ENCODE results near the gene PLSCR3.
"Not testable (repeated sequence)": the region's sequence is repeated elsewhere in the genome, so short reads cannot be mapped to it uniquely, and the experiment has no call there.

Gene PLSCR3

GRCh38 chr17:7379134-7379533, 15.2 kb downstream of the PLSCR3 start:
- no peak for DNase-seq

DNA sequence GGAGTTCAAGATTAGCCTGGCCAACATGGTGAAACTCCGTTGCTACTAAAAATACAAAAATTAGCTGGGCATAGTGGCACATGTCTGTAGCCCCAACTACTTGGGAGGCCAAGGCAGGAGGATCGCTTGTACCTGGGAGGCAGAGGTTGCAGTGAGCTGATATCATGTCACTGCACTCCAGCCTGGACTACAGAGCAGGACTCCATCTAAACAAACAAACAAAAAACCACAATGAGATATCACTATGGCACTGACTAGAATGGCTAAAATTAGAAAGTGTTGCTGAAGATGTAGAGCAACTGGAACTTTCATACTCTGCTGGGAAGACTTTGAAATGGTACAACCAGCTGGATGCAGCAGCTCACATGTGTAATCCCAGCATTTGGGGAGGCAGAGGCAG, 20.0 kb downstream of the PLSCR3 start:
- DNase-seq: no peak

DNA sequence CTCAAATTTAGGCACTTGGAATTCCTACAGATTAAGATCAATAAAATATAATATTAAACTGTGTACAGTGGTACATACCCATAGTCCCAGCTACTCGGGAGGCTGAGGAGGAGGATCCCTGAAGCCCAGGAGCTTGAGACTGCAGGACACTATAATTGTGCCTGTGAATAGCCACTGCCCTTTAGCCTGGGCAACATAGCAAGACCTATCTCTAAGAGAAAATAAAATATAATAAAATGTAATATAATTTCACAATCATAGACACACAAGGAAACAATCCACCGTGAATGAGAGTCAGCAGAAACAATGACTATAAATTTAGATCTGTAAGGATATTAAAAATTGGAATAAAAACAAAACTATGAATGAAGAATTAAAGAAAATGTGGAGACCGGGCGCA, 23.5 kb downstream of the PLSCR3 start:
- no peak for DNase-seq

DNA sequence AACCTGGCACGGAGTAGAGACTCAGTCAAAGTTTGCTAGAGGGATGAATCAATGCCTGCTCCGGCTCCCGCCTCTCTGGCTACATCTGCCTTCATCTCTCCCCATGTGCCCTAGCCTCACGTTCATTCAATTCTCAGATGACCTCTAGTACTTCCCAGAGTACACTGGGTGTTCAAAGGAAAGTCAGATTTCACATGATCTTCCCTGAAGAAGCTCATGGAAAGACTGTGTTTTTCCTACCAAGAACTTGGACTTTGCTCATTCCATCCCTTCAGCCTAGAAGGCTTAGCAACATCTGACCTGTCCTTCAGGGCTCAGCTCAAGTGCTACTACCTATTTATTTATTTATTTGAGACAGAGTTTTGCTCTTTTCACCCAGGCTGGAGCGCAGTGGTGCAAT, 24.5 kb downstream of the PLSCR3 start:
- DNase-seq: no peak

- not testable (repeated sequence) for DNase-seq
Measured at GRCh38 chr17:7368599-7368994, 25.7 kb downstream of the PLSCR3 start.

- DNase-seq: no peak
Measured at GRCh38 chr17:7367918-7368598, 26.3 kb downstream of the PLSCR3 start.

GRCh38 chr17:7367083-7367482, 27.2 kb downstream of the PLSCR3 start:
- DNase-seq: peak; percentile 50

GRCh38 chr17:7365963-7366362, 28.4 kb downstream of the PLSCR3 start:
- DNase-seq: not testable (repeated sequence)

- peak; percentile 76 for DNase-seq
Measured at GRCh38 chr17:7363311-7363710, 31.0 kb downstream of the PLSCR3 start.

GRCh38 chr17:7361906-7362305, 32.4 kb downstream of the PLSCR3 start:
- DNase-seq: no peak

- no peak for DNase-seq
Measured at GRCh38 chr17:7357381-7357780, 36.9 kb downstream of the PLSCR3 start.

- no peak for DNase-seq
Measured at GRCh38 chr17:7356756-7357155, 37.6 kb downstream of the PLSCR3 start.

DNA sequence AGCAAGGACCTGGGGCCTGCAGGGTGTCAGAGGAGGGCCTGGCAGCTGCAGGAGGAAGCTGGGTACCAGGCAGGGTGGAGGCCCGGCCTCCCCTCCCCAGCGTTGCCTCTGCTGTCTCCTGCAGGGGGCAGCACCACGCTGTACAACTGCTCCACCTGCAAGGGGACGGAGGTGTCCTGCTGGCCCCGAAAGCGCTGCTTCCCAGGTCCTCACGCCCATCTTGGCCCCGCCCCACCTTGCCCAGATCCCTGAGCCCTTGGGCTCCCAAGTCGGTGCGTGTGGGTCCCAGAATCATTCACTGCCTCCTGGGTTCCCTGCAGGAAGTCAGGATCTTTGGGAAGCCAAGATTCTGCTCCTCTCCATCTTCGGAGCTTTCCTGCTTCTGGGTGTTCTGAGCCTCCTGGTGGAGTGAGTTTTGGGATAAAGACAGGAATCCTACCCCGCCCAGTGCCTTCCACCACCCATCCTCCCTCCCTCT, 38.2 kb downstream of the PLSCR3 start:
- DNase-seq: peak; percentile 96

GRCh38 chr17:7355573-7355972, 38.8 kb downstream of the PLSCR3 start:
- DNase-seq: no peak

DNA sequence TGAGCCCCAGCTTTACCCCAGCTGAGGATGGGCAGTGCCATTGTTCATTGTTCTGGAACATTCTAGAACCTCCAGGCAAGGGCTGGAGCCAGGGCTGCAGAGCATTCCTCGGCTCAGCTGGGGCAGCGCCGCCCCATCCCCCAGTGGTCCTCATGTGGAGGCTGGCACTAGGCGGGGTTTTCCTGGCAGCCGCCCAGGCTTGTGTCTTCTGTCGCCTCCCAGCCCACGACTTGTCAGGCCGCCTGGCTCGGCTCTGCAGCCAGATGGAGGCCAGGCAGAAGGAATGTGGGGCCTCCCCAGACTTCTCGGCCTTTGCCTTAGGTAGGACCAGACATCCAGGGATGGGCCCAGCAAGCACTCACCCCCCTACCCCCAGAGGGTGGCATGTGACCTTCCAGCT, 39.3 kb downstream of the PLSCR3 start, which contains the start of gene TMEM95:
TMEM95 (plus strand) TSS at position 104 of the 400 bp plus-strand sequence; CDS start at position 153, 49 bp downstream.
- peak; percentile 61 for DNase-seq

DNA sequence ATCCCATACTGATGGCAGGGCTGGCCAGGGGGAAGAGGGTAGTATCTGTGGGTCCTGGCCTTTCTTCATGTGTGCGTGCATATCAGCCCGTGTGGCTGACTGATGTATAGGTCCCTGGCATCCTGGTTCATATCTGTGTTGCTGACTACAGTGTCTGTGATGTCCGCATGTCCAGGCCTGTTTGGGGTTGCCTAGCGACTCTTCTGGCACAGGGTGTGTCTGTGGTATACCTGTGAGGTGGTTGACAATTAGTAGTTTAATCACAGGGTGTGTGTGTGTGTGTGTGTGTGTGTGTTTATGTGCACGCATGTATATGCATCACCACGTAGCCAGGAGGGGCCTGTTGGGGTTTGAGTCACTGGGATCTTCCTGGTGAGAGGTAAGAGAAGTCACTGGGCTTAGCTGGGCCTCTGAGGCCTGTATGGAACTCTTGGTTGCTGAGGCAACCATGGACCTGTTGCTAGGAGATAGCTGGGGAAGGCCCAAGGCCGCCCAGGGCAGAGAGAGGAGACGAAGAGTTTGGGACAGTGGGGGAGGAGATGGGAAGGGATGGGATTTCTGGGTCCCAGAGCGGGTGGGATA, 40.0 kb downstream of the PLSCR3 start:
- peak; percentile 69 for DNase-seq

- DNase-seq: peak; percentile 52
Measured at GRCh38 chr17:7352910-7353635, 41.3 kb downstream of the PLSCR3 start.

- peak; percentile 48 for DNase-seq
Measured at GRCh38 chr17:7352503-7352889, 41.8 kb downstream of the PLSCR3 start.

DNA sequence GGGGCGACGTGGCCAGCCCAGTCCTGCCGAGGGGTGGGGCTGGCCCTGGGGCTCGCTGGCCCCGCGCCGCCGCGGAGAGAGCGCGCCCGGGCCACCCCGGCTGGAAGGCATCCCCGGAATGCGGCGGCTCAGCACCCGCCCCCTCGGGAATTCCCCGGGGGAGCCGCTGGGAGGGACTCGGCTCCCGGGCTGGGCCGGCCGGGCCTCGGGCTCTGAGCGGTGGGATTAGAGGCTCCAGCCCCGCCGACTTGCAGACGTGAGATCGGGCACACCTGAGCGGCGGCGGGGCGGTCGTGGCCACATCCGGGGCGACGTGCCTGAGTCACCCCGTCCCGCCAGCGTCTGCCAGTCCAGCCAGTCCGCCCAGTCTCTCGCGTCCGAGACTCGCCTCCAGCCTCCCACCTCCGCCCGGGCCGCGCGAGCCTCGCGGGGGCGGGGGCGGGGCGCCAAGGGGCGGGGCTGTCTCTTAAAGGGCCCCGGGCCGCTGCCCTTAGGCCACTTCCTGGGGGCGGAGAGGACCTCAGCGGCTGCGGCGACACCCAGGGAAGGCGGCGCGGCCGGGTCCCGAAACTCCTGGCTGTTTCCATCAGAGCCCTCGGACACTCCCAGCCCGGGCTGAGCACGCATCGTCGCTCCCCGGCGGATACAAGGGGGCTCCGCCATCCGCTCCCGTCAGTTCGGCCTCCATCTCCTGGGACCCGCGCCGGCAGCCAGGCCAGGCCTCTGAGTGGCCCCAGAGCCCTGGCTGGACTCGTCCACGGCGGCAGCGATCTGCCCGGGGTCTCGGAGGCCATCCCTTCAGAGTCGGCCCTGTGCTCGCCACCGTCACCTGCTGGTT, 42.4 kb downstream of the PLSCR3 start, which contains the start of gene KCTD11:
KCTD11 (plus strand) TSS at position 498 of the 838 bp plus-strand sequence.
- DNase-seq: peak; percentile 100

DNA sequence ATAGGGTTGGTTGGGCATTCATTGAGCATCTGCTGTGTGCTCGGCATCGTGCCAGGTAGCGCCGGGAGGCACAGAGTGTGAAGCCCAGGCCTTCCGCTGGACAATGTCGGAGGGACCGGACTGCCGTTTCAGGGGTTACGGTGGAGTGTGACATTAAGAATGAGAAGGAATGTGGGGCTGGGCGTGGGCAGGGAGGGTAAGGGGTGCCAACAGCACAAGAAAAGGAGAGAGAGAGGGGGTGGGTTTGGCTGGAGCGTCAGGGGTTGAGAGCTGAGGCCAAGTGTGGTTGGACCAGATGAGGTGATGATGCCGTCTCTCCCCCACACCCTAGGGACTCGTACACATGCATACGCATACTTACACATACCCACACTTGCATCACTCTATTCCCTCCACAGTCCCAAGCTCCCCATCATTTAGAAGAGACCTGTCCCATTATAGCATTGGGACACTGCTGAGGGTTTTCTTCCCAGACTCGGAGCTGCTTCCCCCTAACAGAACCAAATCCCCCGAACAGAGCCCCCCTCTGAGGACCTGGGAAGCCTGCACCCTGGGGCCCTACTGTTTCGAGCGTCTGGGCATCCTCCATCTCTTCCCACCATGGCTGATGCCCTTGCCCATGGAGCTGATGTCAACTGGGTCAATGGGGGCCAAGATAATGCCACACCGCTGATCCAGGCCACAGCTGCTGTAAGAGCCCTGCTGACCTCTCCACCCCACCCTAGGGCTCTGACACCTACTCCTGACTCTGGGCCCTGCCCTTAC, 45.7 kb downstream of the PLSCR3 start:
- no peak for DNase-seq

DNA sequence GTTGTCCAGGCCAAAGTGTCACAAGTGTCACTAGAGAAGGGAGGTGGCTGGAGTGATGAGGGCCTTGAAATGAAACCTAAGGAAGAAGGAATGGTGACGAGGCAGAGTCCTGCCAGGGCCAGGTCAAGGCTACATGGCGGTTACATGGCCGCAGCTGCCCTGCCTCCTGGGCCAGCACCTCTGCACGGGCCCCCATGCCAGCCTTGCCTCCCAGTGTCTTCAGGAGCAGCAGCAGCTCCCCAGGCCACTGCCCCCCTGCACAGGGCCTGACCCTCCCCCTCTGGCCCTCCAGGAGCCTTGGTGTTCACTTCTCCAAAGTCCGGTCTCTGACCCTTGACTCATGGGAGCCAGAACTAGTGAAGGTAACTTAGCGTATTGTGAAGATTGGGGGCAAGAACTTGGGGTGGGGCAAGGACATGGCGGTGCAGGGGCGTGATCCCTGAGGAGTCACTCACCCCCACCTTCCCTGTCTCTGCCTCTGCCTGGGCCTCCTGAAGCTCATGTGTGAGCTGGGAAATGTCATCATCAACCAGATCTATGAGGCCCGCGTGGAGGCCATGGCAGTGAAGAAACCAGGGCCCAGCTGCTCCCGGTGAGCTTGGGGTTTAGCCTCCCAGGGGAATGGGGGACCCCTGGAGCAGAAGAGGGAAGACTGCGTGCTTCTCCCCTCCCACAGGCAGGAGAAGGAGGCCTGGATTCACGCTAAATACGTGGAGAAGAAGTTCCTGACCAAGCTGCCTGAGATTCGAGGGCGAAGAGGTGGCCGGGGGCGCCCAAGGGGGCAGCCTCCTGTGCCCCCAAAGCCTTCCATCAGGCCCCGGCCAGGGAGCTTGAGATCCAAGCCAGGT, 46.5 kb downstream of the PLSCR3 start:
- no peak for DNase-seq
